GM23248 (cell line): ENCODE results near the gene CADPS.

Experiments
- EZH2 ChIP-seq: fragments of 200-600 bp; sonication (generic); IDR thresholded peaks from 2 replicates; pipeline ENCODE4 v1.6.1; 2018; ENCODE audit warnings: antibody characterized with exemption, mild to moderate bottlenecking; ENCODE audit not compliant: insufficient read depth, poor library complexity, severe bottlenecking
- EZH2phosphoT487 ChIP-seq: fragments of 200-600 bp; sonication (generic); IDR thresholded peaks from 2 replicates; pipeline ENCODE4 v1.6.1; 2018; ENCODE audit warnings: antibody characterized with exemption, moderate library complexity, mild to moderate bottlenecking, low read depth; ENCODE audit not compliant: insufficient read depth

DNA sequence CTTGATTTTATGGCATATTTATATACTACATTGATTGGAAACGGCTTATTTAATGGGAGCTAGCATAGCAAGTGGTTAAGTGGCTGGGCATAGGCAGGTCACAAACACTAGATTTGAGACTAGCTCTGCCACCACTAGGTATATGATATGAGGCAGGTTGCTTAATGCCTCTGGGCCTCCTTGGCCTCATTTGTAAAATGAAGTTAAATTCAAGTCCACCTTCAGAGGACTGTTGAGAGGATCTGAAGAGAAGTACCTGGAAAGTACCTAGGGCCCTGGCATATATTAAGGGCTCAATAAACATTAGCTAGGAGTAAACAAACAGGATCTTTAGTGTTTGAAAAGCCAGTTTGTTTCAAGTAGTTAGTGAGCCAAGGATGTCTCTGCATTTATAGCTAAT is 335.5 kb downstream of the CADPS start:
- TF ChIP-seq EZH2 (no peak), EZH2phosphoT487 (no peak)
